Gastroesophageal sphincter (tissue), 3 donors: ENCODE data around the gene TNFRSF11A.

Source experiments
- CTCF ChIP-seq, 4 experiments: fragments of 200-600 bp in 2 of 4; fragments of 450-650 bp in 2 of 4; sonication (generic) in 1 of 4; IDR thresholded peaks; one replicate each; pipeline ENCODE4 v1.5.1; 2017 to 2019; ENCODE audit warnings: antibody characterized with exemption in 4 of 4, mild to moderate bottlenecking in 2 of 4, moderate library complexity in 2 of 4
- POLR2A ChIP-seq, 2 donors: fragments of 450-650 bp; IDR thresholded peaks; one replicate each; pipeline ENCODE4 v1.6.1; 2017; ENCODE audit warnings: antibody characterized with exemption in 2 of 2, mild to moderate bottlenecking in 2 of 2, moderate library complexity in 1 of 2
- POLR2AphosphoS5 ChIP-seq: sonication (generic); formaldehyde crosslinking; IDR thresholded peaks from one replicate; pipeline ENCODE4 v1.6.1; 2017; ENCODE audit warnings: antibody characterized with exemption

- no peak for TF ChIP-seq CTCF (IDR thresholded peaks at IDR 0.05)
- no peak for TF ChIP-seq POLR2A (IDR thresholded peaks at IDR 0.05)
- TF ChIP-seq POLR2AphosphoS5 = no peak
Measured at GRCh38 chr18:62400916-62401315, 75.8 kb downstream of the TNFRSF11A start.
